Right lobe of liver (tissue), 4 donors: ENCODE measurements around the gene PARP8.

Experiments
- CTCF ChIP-seq, 4 donors: fragments of 200-600 bp in 3 of 4; fragments of 450-650 bp in 1 of 4; IDR thresholded peaks; one replicate each; pipeline versions ENCODE4 v1.5.1 to v1.8.0; 2016 to 2022; ENCODE audit warnings: antibody characterized with exemption in 4 of 4, mild to moderate bottlenecking in 2 of 4
- POLR2A ChIP-seq: fragments of 450-650 bp; IDR thresholded peaks from one replicate; pipeline ENCODE4 v1.6.1; 2017; ENCODE audit warnings: antibody characterized with exemption, mild to moderate bottlenecking
- donor health status: DM: no; HTN: no; CAD: no.
- donor health status: DM: no; HTN: no; CAD: no.
- donor health status: DM: no; HTN: yes; CAD: no.

- TF ChIP-seq CTCF (IDR thresholded peaks at IDR 0.05): no peak
- TF ChIP-seq POLR2A: no peak
These were observed 83.4 kb downstream of the PARP8 start for GRCh38 chr5:50749873-50750272.
